GM18511 (cell line): ENCODE results near the gene HEATR5A.
"Not testable (repeated sequence)": the region's sequence is repeated elsewhere in the genome, so short reads cannot be mapped to it uniquely, and the experiment has no call there.

Experiments
- ATAC-seq: cut with Tn5 transposase; IDR thresholded peaks from one replicate; pipeline ENCODE4 v1.9.1; 2021; ENCODE audit warnings: mild to moderate bottlenecking, moderate library complexity; ENCODE audit not compliant: unreplicated experiment

Gene HEATR5A

DNA sequence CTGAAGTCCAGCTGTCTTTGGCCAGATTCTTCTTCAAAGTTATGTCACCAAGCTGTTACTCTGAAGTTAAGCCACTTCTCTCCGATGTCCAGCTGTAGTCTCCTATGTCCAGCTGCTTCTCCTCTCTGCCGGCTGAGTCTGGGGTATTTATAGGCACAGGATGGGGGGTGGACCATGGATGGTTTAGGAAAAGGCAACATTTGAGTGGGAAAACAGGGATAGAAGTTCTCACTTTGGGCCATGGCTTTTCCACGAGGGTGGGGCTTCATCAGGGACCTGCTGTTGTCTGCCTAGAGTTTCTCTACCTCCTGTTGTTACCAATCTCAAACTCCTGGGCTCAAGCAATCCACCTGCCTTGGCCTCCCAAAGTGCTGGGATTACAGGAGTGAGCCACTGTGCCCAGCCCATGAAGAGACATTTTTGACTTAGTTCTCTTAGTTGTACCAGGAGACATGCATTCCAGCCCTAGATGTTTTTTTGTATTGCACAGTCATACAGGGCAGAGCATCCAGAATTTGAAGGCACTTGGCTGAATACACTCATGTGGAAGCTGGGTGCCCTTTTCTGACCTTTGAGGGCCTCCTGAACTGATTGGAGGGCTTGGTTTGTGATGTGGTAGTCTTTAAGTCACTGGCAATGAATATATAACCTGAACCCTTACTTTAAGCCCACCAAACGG is 132.9 kb downstream of the HEATR5A start:
- no peak for ATAC-seq

DNA sequence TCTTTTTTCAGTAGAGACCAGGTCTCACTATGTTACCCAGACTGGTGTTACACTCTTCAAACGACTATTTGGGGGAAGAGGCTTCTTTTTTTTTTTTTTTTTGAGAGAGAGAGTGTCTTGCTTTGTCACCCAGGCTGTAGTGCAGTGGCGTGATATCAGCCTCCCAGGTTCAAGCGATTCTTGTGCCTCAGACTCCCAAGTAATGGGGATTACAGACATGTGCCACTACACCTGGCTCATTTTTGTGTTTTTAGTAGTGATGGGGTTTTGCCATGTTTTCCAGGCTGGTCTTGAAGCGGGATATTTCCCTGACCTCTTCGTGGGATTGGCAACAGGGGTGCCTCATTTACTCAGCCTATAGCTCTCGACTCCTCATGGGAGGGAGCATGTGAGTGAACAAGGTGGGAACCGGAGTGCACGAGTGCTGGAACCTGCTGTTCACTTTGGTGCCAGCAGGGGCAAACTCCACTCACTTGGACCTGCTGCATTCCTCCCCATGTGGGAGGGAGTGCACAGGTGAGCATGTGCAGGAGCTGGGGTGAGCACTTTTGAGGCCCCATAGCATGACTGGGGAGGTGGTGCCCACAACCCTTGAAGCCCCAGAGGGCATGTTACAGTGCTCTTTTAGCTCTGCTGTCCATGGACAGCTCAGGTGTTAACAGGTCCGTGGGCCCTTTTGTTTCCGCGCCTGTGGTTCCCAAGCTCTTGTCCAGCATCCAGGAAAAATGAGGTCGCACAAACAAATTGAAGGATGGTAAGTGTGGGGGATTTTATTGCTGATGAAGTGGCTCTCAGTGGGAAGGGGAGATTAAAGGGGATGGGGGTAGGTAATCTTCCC is 133.7 kb downstream of the HEATR5A start:
- no peak for ATAC-seq

DNA sequence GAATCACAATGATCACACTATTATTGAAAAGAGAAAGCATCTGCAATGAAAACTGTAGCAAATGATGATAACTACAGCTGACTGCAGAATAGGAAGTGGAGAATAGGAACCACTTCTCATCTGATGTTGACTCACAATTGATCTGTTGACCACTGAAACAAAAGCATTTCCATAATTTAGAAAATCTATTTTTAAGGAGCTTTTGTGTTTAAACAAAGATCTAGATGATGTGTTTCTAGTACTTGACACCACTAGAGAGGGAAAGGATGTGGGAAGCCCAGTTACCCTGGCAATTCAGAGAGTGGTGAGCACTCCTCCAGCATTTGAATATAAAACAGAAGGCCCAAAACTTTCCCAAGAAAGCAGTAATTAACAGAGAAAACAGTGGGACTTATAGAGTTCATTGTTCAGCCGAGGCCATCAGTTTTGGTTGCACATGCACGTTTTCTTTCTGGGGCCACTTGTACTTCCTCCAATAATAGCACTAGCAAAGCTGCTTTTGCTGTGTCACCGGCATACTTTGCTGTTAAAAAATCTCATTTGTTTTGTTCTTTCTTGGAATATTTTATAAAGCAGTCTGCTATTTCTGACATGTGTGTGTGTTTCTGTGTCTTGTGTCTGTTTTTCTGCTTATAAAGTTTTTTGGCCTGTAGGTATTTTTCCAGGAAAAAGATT is 136.6 kb downstream of the HEATR5A start:
- peak; percentile 86 for ATAC-seq

DNA sequence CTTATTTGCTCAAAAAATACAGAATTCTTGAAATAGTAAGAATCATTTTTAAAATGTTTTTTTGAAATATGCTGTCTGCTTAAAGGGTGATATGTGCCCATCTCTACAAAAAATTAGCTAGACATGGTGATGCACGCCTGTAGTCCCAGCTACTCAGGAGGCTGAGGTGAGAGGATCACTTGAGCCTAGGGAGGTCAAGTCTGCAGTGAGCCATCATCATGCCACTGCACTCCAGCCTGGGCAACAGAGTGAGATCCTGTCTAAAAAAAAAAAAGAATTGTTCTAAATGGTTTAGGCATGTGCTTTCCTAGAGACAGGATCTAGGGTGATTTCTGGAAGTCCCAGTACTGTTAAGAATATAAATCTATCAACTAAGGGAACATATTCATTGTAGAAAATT is 137.2 kb downstream of the HEATR5A start:
- peak; percentile 33 for ATAC-seq

DNA sequence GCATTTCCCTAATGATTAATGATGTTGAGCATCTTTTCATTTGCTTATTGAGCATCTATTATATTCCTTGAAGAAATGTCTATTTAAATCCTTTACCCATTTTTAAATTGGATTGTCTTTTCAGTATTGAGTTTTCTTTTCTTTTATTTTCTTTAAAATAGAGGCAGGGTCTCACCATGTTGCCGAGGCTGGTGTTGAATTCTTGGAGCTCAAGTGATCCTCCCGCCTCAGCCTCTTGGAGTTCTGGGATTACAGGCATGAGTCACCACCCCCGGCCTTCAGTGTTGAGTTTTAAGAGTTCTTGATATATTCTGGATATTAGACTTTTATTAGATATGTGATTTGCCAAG is 139.5 kb downstream of the HEATR5A start:
- ATAC-seq, result no peak

DNA sequence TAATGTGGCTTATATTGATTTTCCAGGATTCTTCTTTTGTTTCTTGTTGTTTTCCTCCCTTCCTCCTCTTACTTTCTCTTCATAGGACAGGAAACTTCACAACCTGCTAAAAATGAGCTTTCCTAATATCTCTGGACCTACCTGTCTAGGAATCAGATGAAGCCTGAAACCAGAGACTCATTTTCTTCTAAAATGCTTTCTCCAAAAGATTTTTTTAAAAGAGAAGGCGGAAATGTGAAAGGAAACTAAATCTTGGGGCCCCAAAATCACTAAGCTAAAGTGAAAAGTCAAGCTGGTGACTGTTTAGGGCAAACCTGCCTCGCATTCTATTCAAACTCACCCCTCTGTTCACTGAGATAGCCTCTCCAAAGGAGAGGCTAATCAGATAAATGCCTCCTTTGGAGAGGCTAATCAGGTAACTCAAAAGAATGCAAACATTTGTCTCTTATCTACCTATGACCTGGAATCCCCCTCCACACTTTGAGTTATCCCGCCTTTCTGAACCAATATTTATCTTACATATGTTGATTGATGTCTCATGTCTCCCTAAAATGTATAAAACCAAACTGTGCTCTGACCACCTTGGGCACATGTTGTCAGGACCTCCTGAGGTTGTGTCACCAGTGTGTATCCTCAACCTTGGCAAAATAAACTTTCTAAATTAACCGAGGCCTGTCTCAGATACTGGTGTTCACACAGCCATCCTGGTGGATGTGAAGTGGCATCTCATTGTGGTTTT is 140.0 kb downstream of the HEATR5A start:
- no peak for ATAC-seq

DNA sequence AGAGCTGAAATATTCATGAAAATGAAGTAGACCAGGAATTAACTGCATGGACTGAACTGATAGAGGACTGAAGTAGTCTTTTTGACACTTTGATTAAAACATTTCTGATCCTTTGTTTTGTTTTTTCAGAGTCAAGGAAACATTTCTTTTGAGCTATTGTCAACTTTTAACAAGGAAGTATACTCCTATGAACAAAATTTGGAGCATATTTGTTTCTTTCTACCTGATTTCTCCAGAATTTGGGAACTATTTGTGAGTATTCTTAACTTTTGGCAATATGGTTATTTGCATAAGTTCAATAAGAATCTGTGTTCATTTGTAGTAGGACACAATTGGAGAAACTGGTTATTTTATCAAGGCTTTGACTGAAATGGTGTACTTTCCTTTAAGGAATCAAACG is 141.5 kb downstream of the HEATR5A start:
- no peak for ATAC-seq

DNA sequence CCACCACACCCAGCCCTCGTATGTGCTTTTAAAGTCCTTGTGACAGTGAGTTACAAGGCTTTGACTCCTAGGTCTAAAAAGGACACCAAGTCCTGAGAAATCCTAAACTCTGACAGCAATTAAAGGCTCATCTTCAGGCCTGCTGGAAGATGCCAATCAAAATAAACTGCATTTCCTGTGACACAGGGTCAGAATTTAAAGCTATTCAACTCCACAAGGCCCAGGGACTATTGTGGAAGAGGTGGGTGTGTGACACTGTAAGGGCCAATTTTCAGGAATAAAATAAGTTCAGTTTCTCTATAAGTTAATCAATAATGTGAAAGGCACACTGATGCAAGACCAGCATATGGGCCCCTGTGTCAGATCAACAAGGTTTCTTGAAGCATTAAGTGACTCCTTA is 143.3 kb downstream of the HEATR5A start:
- no peak for ATAC-seq

DNA sequence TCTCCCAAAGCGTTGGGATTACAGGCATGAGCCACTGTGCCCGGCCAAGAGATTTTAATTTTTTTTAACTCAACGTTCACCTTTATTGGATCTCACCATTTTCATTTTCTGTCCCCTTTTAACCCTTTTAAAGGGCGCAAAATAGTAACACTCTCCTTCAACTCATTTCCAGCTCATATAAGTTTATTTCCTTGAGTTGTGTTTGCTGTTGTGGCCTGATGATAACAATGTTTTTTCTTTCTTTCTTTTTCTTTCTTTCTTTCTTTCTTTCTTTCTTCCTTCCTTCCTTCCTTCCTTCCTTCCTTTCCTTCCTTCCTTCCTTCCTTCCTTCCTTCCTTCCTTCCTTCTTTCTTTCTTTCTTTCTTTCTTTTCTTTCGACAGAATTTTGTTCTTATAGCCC is 143.9 kb downstream of the HEATR5A start:
- not testable (repeated sequence) for ATAC-seq

DNA sequence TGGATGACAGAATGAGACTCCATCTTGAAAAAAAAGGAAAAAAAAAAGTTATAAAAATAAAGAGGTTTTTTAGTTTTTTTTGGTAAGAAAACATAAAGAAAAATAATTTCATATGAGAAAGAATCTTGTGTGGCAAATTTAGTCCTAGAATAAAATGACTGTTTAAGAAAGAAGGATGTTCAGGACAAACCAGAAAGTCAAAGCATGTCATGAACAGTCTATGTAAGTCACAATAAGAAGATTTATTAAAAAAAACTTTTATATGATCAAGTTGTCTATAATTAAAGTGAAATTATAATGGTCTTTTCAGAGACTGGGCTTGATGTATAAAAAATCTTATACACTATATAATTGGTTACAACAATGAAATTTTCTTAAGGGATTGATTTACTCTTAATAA is 144.6 kb downstream of the HEATR5A start:
- no peak for ATAC-seq

DNA sequence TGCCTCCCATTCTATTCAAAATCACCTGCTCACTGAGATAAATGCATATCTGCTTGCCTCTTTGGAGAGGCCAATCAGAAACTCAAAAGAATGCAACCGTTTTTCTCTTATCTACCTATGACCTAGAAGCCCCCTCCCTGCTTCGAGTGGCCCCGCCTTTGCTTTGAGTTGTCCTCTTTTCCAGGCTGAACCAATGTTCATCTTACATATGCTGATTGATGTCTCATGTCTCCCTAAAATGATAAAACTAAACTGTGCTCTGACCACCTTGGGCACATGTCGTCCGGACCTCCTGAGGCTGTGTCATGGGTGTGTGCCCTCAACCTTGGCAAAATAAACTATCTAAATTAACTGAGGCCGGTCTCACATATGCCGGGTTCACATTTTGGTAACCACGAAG is 148.7 kb downstream of the HEATR5A start:
- ATAC-seq, result no peak

DNA sequence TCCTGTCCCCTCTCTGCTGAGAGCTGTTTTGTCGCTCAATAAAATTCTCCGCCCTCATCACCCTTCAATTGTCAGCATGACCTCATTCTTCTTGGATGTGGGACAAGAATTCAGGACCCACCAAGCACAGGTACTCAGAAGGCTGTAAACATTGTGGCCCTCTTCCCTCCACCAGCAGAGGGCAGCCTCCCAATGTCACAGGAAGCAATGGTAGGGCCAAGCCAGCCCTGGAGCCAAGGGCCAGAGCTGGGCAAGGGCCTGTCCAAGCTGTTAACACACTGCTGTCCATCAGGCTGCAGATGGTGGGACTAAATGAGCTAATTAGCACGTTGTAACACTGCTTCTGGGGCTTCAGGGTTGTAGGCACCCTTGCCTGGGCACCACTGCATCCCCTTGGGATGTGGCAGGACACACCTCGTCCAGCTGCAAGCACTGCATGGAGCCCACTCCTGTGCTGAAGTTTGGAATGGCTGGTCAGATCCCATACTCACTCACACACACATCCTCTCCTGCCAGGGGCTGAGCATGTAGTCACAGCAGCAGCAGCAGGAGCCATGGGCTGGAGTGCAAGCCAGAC is 150.1 kb downstream of the HEATR5A start:
- no peak for ATAC-seq

DNA sequence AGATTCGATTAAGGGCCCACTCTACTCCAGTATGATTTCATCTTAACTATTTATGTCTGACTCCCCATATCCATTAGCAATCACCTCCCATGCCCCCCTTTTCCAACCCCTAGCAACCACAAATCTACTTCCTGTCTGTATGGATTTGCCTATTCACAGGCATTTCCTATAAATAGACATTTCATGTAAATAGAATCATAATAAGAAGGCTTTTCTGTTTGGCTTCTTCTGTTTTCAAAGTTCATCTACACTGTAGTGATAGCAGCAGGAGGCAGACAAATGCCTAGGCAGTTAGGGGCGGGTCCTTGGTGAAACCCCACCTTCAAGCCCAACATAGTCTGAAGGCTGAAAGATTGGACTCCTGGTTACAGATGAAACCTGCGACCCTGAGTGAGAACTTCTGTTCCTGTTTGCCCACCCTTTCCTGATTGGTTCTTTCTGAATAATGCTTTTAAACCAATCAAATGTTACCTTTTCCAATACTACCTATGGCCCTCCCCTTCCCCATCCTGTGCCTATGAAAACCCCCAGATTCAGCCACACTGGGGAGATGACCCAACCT is 150.6 kb downstream of the HEATR5A start:
- ATAC-seq, result no peak

DNA sequence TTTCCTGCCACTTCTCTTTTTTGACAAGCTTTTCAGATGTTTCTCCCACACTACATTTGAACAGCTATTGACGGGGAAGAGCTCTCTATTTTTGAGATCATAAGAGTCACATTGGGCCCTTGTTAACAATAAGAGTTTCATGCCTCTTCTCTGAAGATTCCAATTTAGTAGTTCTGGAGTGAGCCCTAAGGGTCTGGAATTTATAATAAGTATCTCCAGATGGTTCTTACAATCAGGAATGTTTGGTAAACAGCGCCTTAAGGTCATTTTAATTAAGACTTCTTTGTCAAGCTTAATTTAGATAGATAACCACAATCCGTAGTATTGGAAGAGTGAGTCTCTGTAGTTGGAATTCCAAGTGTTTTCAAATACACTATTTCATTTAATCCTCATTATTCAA is 152.1 kb downstream of the HEATR5A start:
- no peak for ATAC-seq

DNA sequence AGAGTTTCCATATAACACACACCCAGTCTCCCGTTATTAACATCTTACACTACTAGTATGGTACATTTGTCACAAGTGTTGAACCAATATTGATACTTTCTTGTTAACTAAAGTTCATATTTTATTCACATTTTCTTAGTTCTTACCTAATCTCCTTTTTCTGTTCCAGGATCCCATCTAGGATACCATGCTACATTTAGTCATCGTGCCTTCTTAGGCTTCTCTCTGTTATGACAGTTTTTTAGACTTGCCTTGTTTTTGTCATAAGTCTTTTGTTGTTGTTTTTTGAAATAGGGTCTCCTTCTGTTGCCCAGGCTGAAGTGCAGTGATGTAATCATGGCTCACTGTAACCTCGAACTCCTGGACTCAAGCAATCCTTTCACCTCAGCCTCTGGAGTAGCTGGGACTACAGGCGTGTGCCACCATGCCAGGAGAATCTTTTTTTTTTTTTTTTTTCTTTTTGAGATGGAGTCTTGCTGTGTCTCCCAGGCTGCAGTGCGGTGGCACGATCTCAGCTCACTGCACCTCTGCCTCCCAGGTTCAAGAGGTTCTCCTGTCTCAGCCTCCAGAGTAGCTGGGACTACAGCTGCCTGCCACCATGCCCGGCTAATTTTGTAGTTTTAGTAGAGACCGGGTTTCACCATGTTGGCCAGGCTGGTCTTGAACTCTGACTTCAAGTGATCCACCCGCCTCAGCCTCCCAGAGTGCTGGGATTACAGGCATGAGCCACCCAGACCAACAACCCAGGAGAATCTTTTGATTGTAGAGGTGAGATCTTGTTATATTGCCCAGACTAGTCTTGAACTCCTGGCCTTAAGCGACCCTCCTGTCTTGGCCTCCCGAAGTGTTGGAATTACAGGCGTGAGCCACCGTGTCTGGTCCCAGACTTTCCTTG is 153.7 kb downstream of the HEATR5A start:
- ATAC-seq, result no peak

DNA sequence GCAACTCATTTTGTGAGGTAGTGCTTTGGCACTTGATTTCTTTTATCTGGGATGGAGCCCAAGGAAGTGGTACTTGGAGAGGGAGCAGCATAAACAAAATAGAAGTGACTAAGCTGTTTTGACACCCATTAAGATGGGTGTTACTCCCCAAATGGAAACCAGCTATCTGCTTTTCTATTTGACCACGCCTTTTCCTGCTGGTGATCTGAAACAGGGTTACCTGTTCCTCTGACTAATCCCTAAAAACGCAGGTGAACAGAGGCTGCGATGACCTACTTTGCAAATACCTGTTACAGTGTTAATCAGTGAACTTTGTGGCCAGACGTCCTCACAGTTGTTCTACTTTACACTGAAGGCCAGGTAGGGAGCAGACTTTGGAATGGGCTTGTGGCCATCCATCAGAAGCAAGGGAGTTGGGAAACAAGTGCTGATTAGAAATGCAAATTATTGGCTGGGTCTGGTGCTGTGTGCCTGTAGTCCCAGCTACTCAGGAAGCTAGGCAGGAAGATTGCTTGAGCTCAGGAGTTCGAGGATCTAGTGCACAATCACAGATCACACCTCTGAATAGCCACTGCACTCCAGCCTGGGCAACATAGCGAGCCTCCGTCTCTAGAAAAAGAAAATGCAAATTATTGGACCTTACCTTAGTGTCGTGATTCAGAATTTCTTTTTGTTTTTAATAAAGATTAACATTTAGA is 154.5 kb downstream of the HEATR5A start:
- no peak for ATAC-seq

DNA sequence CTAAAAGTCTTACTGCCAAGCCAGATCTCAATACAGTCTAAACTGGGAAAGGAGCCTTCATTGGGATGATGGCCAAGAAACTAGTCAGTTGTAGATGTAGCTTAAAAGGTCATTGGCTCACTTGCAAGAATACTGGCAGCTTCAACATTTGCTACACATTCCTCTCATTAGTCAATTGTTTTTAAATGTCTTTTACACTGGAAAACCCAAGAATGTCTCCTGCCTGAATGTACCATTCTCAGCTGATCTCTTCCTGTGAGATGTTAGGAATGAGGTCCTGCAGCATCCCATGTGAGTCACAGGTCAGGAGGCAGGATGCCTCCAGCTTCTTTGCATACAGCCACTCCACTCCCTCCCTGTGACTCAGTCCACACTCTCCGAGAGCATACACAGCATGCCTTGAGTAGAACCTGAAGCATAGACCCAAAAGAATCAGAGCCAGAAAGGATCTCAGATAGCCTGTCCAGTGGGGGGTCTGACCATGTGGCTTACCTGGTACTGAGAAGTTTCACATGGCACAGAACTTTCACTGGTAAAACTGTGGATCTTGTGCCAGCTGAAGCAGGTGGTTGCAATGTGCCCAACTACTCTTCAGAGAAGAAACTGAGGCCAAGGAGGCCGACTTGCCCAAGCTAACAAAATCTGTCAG is 156.7 kb downstream of the HEATR5A start:
- no peak for ATAC-seq

DNA sequence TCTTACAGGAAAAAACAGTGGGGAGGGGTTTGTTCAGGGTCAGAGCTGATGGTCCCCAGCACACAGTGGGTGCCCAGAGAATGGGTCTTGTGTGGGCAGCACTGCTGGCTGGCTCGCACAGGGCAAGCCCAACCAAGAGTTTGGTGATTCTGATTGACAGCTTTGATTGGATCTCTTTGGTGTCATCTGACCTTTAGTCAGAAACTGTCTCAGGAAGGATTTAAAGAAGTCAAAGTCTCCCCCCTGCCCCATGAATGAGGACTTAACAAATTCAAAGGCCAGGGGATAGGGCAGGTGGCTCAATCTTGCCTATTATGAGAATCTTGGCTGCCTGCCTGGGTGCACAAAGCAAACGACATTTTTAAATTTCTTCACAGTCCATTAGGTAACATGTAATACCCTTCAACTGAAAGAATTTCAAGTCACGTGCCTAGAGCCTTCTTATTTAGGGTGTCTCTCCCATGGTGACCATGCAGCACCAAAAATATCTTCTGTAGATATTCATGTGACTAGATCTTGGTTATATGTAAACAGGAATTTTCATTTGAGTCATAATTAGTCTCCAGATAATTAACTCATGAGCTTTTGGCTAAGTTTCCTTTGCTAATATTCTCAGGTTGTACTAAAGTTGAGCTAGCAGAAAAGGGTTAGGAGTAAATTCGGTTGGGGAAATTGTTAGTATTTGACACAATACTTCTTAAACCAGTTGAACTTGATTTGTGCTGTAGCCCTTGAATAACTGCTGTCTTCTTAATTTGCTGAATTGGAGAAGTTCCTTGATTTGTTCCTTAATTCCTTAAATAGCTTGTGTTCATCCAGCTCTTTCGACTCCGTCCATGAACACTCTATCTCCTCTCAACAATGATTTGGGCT is 158.3 kb downstream of the HEATR5A start:
- ATAC-seq, result peak; percentile 71
